Measurements from ENCODE around the gene OR2S2. TPM values are rescaled to one million over a fixed set of nuclear protein-coding genes. Genes with fewer than 3 reads are reported as not detected.

The OR2S2 gene
- total and polyA plus RNA-seq, 2 donors (not counting 3 experiments of a cell fraction or from before 2014, with no cell fraction given): not detected

- dilution Hi-C loops (cut with MboI; ENCODE audit: extremely low pct_ligation_motif_present, low sequenced_read_pairs): no loop called here
- BruUV-seq (replicated peaks): no TSS peak
Measured at GRCh38 chr9:35984021-35984420, 26.1 kb upstream of the OR2S2 start.

GRCh38 chr9:35981699-35982098 lies 23.7 kb upstream of the OR2S2 start:
- Histone ChIP-seq H3K27ac (ENCODE audit: insufficient read depth, low read depth, low read length) (no peak overlapping the region), H4K20me1 (replicated peaks; ENCODE audit: control insufficient read depth, extremely low read depth, insufficient read depth, low read length) (no peaks in the 10 kb centered on the region), H2AFZ (ENCODE audit: low read depth, low read length) (no peak overlapping the region), H3K36me3 (ENCODE audit: control insufficient read depth in 2 of 2, extremely low read depth in 1 of 2, insufficient read depth in 2 of 2, low read length in 2 of 2) (no peaks in the 10 kb centered on the region), H3K9ac (replicated peaks; ENCODE audit: extremely low read depth, insufficient read depth, low read length) (no peak overlapping the region), H3K9me3 (replicated peaks; ENCODE audit: control insufficient read depth, insufficient read depth, low read length) (no peaks in the 10 kb centered on the region), H3K4me2 (ENCODE audit: insufficient read depth, low read length) (no peak overlapping the region), H3K4me1 (ENCODE audit: control insufficient read depth, extremely low read depth, insufficient read depth, low read length) (peaks cover 7% of the 10 kb centered on the region), H3K27me3 (ENCODE audit: control insufficient read depth in 2 of 2, insufficient read depth in 2 of 2, low read length in 2 of 2) (peaks cover 2 to 3% of the 10 kb centered on the region in 2 experiments), H3K79me2 (ENCODE audit: control insufficient read depth, insufficient read depth, low read length) (no peaks in the 10 kb centered on the region), H3K9me1 (replicated peaks; ENCODE audit: control insufficient read depth, extremely low read depth, insufficient read depth, low read length) (no peaks in the 10 kb centered on the region), H3K4me3 (replicated peaks in 1 of 3; ENCODE audit: insufficient read depth in 1 of 3, low read depth in 1 of 3, low read length in 3 of 3) (no peak overlapping the region)
- TF ChIP-seq POLR2AphosphoS5 (IDR thresholded peaks at IDR 0.05; ENCODE audit: insufficient read depth, low read depth, low read length): no peak
- TF ChIP-seq CTCF (IDR thresholded peaks at IDR 0.05; ENCODE audit: extremely low read depth in 1 of 2, insufficient read depth in 1 of 2, low read depth in 1 of 2, low read length in 2 of 2): no peak
- TF ChIP-seq FOS (IDR thresholded peaks at IDR 0.05; ENCODE audit: borderline replicate concordance, insufficient read depth, low read length): no peak
- TF ChIP-seq POLR2A (IDR thresholded peaks at IDR 0.05; ENCODE audit: low read depth, low read length): no peak
- no peak for DNase-seq (ENCODE audit: low read depth, low spot score)
- dilution Hi-C loops (cut with MboI; ENCODE audit: extremely low pct_ligation_motif_present, low sequenced_read_pairs) (no loop called here), intact Hi-C loops (cut with micrococcal nuclease) (no loop called here)
- ChIA-PET POLR2A (no interaction called here), CTCF (interaction anchor here (2.2 kb wide), 1 partner anchor 42 kb away, joined by 7 read pairs; no protein-coding TSS in a partner anchor)
- peak; percentile 15 for FAIRE-seq
- no TSS peak for BruUV-seq (replicated peaks)

More at GRCh38 chr9:35984021-35984420, 26.1 kb upstream of the OR2S2 start:
- Histone ChIP-seq H2AFZ (ENCODE audit: low read depth, low read length) (peak overlapping the region; percentile 18), H4K20me1 (replicated peaks; ENCODE audit: control insufficient read depth, extremely low read depth, insufficient read depth, low read length) (no peaks in the 10 kb centered on the region), H3K9me1 (replicated peaks; ENCODE audit: control insufficient read depth, extremely low read depth, insufficient read depth, low read length) (no peaks in the 10 kb centered on the region), H3K4me3 (replicated peaks in 1 of 3; ENCODE audit: insufficient read depth in 1 of 3, low read depth in 1 of 3, low read length in 3 of 3) (no peak overlapping the region), H3K27ac (ENCODE audit: insufficient read depth, low read depth, low read length) (no peak overlapping the region), H3K79me2 (ENCODE audit: control insufficient read depth, insufficient read depth, low read length) (no peaks in the 10 kb centered on the region), H3K9me3 (replicated peaks; ENCODE audit: control insufficient read depth, insufficient read depth, low read length) (no peaks in the 10 kb centered on the region), H3K27me3 (ENCODE audit: control insufficient read depth in 2 of 2, insufficient read depth in 2 of 2, low read length in 2 of 2) (peaks cover 4 to 8% of the 10 kb centered on the region in 2 experiments), H3K9ac (replicated peaks; ENCODE audit: extremely low read depth, insufficient read depth, low read length) (no peak overlapping the region), H3K36me3 (ENCODE audit: control insufficient read depth in 2 of 2, extremely low read depth in 1 of 2, insufficient read depth in 2 of 2, low read length in 2 of 2) (no peaks in the 10 kb centered on the region), H3K4me2 (ENCODE audit: insufficient read depth, low read length) (no peak overlapping the region), H3K4me1 (ENCODE audit: control insufficient read depth, extremely low read depth, insufficient read depth, low read length) (peaks cover 7% of the 10 kb centered on the region)
- TF ChIP-seq POLR2AphosphoS5 (IDR thresholded peaks at IDR 0.05; ENCODE audit: insufficient read depth, low read depth, low read length): no peak
- peak; percentile 20 for TF ChIP-seq FOS (IDR thresholded peaks at IDR 0.05; ENCODE audit: borderline replicate concordance, insufficient read depth, low read length)
- intact Hi-C loops (cut with micrococcal nuclease): no loop called here
- peak; percentile 33 for FAIRE-seq
- peak; percentile 29 for DNase-seq (ENCODE audit: low read depth, low spot score)
- POLR2A ChIA-PET: no interaction called here
- CTCF ChIA-PET: interaction anchor here (0.6 to 1.5 kb wide), 7 partner anchors 10 to 182 kb away, joined by 3 to 6 read pairs (median 3); no protein-coding TSS in a partner anchor

Data from endothelial cell of umbilical vein (primary cell).